ENCODE measurements around the gene ZNF185.

- TF ChIP-seq CTCF (IDR thresholded peaks at IDR 0.05 in 2 of 3, conservative IDR thresholded peaks at IDR 0.05 in 1 of 3; ENCODE audit: borderline replicate concordance in 1 of 3, insufficient read depth in 1 of 3, low read depth in 2 of 3, low read length in 2 of 3), result no peak
- no peak for TF ChIP-seq EZH2phosphoT487 (IDR thresholded peaks at IDR 0.05; ENCODE audit: borderline replicate concordance)
- no peak for TF ChIP-seq YY1 (IDR thresholded peaks at IDR 0.05; ENCODE audit: extremely low read depth, insufficient replicate concordance, low read depth, low read length)
- no peak for TF ChIP-seq POLR2A (IDR thresholded peaks at IDR 0.05; ENCODE audit: borderline replicate concordance, extremely low read depth, insufficient read depth, insufficient read length)
- no peak for TF ChIP-seq POLR2AphosphoS5 (IDR thresholded peaks at IDR 0.05; ENCODE audit: low read depth, low read length)
- TF ChIP-seq EZH2 (IDR thresholded peaks at IDR 0.05), result no peak
- TF ChIP-seq SIN3A (IDR thresholded peaks at IDR 0.05; ENCODE audit: low read depth), result no peak
- no peak for TF ChIP-seq MAX (IDR thresholded peaks at IDR 0.05)
These were observed 36.0 kb upstream of the ZNF185 start for GRCh38 chrX:152861826-152862225.

Data from HCT116 (cell line).